Right atrium auricular region (tissue), 2 donors: Measurements from ENCODE around the gene MYH14. TPM values are rescaled to one million over a fixed set of nuclear protein-coding genes. Genes with fewer than 3 reads are reported as not detected.

ENCODE experiments used
- DNase-seq: peaks from one replicate; pipeline ENCODE4 v3.0.0-alpha.2; 2019; ENCODE audit warnings: low spot score
- H3K27ac ChIP-seq, 2 donors: fragments of 200-600 bp; sonication (generic); 1 replicate in 1 of 2; 2 replicates in 1 of 2; pipeline ENCODE4 v1.5.1; 2016 to 2019
- H3K27me3 ChIP-seq, 2 donors: fragments of 200-600 bp; sonication (generic); one replicate each; pipeline versions ENCODE4 v1.5.1 to v1.6.0; 2017 to 2019
- H3K36me3 ChIP-seq: fragments of 200-600 bp; sonication (generic); one replicate; pipeline ENCODE4 v1.5.1; 2016
- H3K4me1 ChIP-seq, 2 donors: fragments of 200-600 bp; sonication (generic); one replicate each; pipeline versions ENCODE4 v1.5.1 to v1.6.0; 2017 to 2019
- H3K4me3 ChIP-seq, 2 donors: fragments of 200-600 bp; sonication (generic); 1 replicate in 1 of 2; 2 replicates in 1 of 2; pipeline ENCODE4 v1.5.1; 2017 to 2019; ENCODE audit warnings: mild to moderate bottlenecking in 1 of 2, moderate library complexity in 1 of 2
- H3K9me3 ChIP-seq, 2 donors: fragments of 200-600 bp; sonication (generic); one replicate each; pipeline ENCODE4 v1.5.1; 2019
- CTCF ChIP-seq, 2 donors: fragments of 200-600 bp; sonication (generic); IDR thresholded peaks; one replicate each; pipeline ENCODE4 v1.5.1; 2019; ENCODE audit warnings: antibody characterized with exemption in 2 of 2
- total RNA-seq, 2 donors: library from RNA; depleted of rRNA; stranded (reverse); fragments of >200 nt; gene quantifications; one replicate each; pipeline ENCODE4 v1.1.0, GENCODE V29; 2016

Gene MYH14
- total RNA-seq, 2 donors from 2014 or later, result 40.9 to 44.5 TPM

GRCh38 chr19:50175924-50176323 lies 27.5 kb upstream of the MYH14 start:
- no peaks in the 10 kb centered on the region for H3K4me1 ChIP-seq
- H3K4me3 ChIP-seq, result no peak overlapping the region
- DNase-seq, result no peak
- no peaks in the 10 kb centered on the region for H3K27me3 ChIP-seq
- no peak overlapping the region for H3K27ac ChIP-seq
- H3K9me3 ChIP-seq, result no peaks in the 10 kb centered on the region
- H3K36me3 ChIP-seq, result no peaks in the 10 kb centered on the region
- no peak for TF ChIP-seq CTCF (IDR thresholded peaks at IDR 0.05)

GRCh38 chr19:50176775-50177174 lies 26.6 kb upstream of the MYH14 start:
- no peaks in the 10 kb centered on the region for H3K9me3 ChIP-seq
- no peak overlapping the region for H3K4me3 ChIP-seq
- TF ChIP-seq CTCF (IDR thresholded peaks at IDR 0.05), result no peak
- no peaks in the 10 kb centered on the region for H3K4me1 ChIP-seq
- no peaks in the 10 kb centered on the region for H3K27me3 ChIP-seq
- no peaks in the 10 kb centered on the region for H3K36me3 ChIP-seq
- no peak for DNase-seq
- no peak overlapping the region for H3K27ac ChIP-seq

- Histone ChIP-seq H3K27me3 (no peaks in the 10 kb centered on the region), H3K36me3 (no peaks in the 10 kb centered on the region), H3K27ac (no peak overlapping the region), H3K9me3 (no peaks in the 10 kb centered on the region), H3K4me1 (no peaks in the 10 kb centered on the region), H3K4me3 (no peak overlapping the region)
- no peak for TF ChIP-seq CTCF (IDR thresholded peaks at IDR 0.05)
- DNase-seq, result no peak
Measured at GRCh38 chr19:50178320-50178719, 25.1 kb upstream of the MYH14 start.

GRCh38 chr19:50178859-50179537 lies 24.4 kb upstream of the MYH14 start:
- H3K27me3 ChIP-seq, result no peaks in the 10 kb centered on the region

GRCh38 chr19:50181121-50181520 lies 22.3 kb upstream of the MYH14 start:
- no peak for DNase-seq
- no peaks in the 10 kb centered on the region for H3K4me1 ChIP-seq
- no peaks in the 10 kb centered on the region for H3K27me3 ChIP-seq

More at GRCh38 chr19:50178859-50179537, 24.4 kb upstream of the MYH14 start:
- no peak for TF ChIP-seq CTCF (IDR thresholded peaks at IDR 0.05)
- H3K36me3 ChIP-seq, result no peaks in the 10 kb centered on the region
- DNase-seq, result no peak
- no peak overlapping the region for H3K27ac ChIP-seq
- no peaks in the 10 kb centered on the region for H3K9me3 ChIP-seq
- H3K4me3 ChIP-seq, result no peak overlapping the region
- H3K4me1 ChIP-seq, result no peaks in the 10 kb centered on the region

More at GRCh38 chr19:50181121-50181520, 22.3 kb upstream of the MYH14 start:
- no peak for TF ChIP-seq CTCF (IDR thresholded peaks at IDR 0.05)
- Histone ChIP-seq H3K36me3 (no peaks in the 10 kb centered on the region), H3K27ac (no peak overlapping the region), H3K9me3 (no peaks in the 10 kb centered on the region), H3K4me3 (no peak overlapping the region)
